Measurements from ENCODE around the gene SSH2.

GRCh38 chr17:29914819-29915537 lies 15.1 kb downstream of the SSH2 start:
- TF ChIP-seq POLR2A (IDR thresholded peaks at IDR 0.05) (no peak), CTCF (IDR thresholded peaks at IDR 0.05) (no peak)

Measured in ovary (tissue), 3 donors.